IMR-90 (cell line): ENCODE results near the gene JMJD7. TPM values are rescaled to one million over a fixed set of nuclear protein-coding genes. Genes with fewer than 3 reads are reported as not detected.
A peak's percentile ranks its signal among the peaks of the same experiment; 100 is the strongest.

Experiments used
- ATAC-seq: fragments of 200-7000 bp; cut with Tn5 transposase; 2 replicates; pipeline ENCODE4 v1.9.1; 2020; ENCODE audit warnings: low read depth, mild to moderate bottlenecking, moderate library complexity
- BruUV-seq: library from RNA; stranded (reverse); fragments of 400-500 nt; replicated peaks from 2 replicates; lab custom pipeline; 2021; lab: Mats Ljungman, UMichigan
- CTCF ChIA-PET: fragments of 300-600 bp; formaldehyde crosslinking; extraction: SDS; loops from one replicate; lab custom pipeline; 2021; ENCODE audit warnings: antibody characterized with exemption; lab: Yijun Ruan, JAX
- POLR2A ChIA-PET: fragments of 300-600 bp; sonication (Branson Sonifier 250); formaldehyde crosslinking; loops from one replicate; lab custom pipeline; 2022; ENCODE audit warnings: antibody characterized with exemption; ENCODE audit not compliant: unreplicated experiment; lab: Charles Lee
- DNase-seq: peaks from one replicate; pipeline ENCODE4 v3.0.0; 2013
- H2AFZ ChIP-seq: replicated peaks from 2 replicates; pipeline ENCODE3; 2013; ENCODE audit warnings: low read length, mild to moderate bottlenecking; ENCODE audit not compliant: poor library complexity
- H2AK5ac ChIP-seq: 2 replicates; pipeline ENCODE4 v1.6.1; 2013; ENCODE audit warnings: low read depth, low read length, inconsistent platforms
- H2AK9ac ChIP-seq: replicated peaks from 2 replicates; pipeline ENCODE3; 2013; ENCODE audit warnings: mild to moderate bottlenecking, low read depth, low read length, moderate library complexity; ENCODE audit not compliant: poor library complexity
- H2BK120ac ChIP-seq: 2 replicates; pipeline ENCODE4 v1.6.1; 2013; ENCODE audit warnings: low read depth, low read length, inconsistent platforms
- H2BK15ac ChIP-seq: 3 replicates; pipeline ENCODE4 v1.6.1; 2013; ENCODE audit warnings: low read depth, low read length, inconsistent platforms
- H2BK20ac ChIP-seq: 2 replicates; pipeline ENCODE4 v1.6.1; 2013; ENCODE audit warnings: low read depth, mild to moderate bottlenecking, inconsistent platforms, low read length, moderate library complexity
- H2BK5ac ChIP-seq: 2 replicates; pipeline ENCODE4 v1.6.1; 2013; ENCODE audit warnings: mild to moderate bottlenecking, low read depth, low read length, inconsistent platforms; ENCODE audit not compliant: poor library complexity, severe bottlenecking
- H3K14ac ChIP-seq: replicated peaks from 2 replicates; pipeline ENCODE4 v1.6.1; 2013; ENCODE audit warnings: low read depth, low read length, inconsistent platforms
- H3K18ac ChIP-seq: 2 replicates; pipeline ENCODE4 v1.6.1; 2013; ENCODE audit warnings: low read depth, low read length, control low read depth
- H3K23ac ChIP-seq: 2 replicates; pipeline ENCODE4 v1.6.1; 2013; ENCODE audit warnings: low read depth, low read length, inconsistent platforms
- H3K27ac ChIP-seq: 2 replicates; pipeline ENCODE4 v1.5.1; 2013; ENCODE audit warnings: mild to moderate bottlenecking, control low read depth, low read length; ENCODE audit not compliant: insufficient read depth
- H3K27me3 ChIP-seq: 2 replicates; pipeline ENCODE4 v1.6.1; 2013; ENCODE audit warnings: low read length; ENCODE audit not compliant: control insufficient read depth, insufficient read depth
- H3K36me3 ChIP-seq: 2 replicates; pipeline ENCODE4 v1.6.1; 2013; ENCODE audit warnings: low read length, mixed read lengths; ENCODE audit not compliant: control insufficient read depth, insufficient read depth
- H3K4ac ChIP-seq: 2 replicates; pipeline ENCODE4 v1.6.1; 2013; ENCODE audit warnings: low read depth, low read length, inconsistent platforms
- H3K4me1 ChIP-seq: 2 replicates; pipeline ENCODE4 v1.6.1; 2013; ENCODE audit warnings: low read length, mixed read lengths; ENCODE audit not compliant: control insufficient read depth, insufficient read depth
- H3K4me2 ChIP-seq: 2 replicates; pipeline ENCODE4 v1.6.1; 2013; ENCODE audit warnings: low read depth, mild to moderate bottlenecking, control low read depth, low read length, moderate library complexity
- H3K4me3 ChIP-seq: 2 replicates; pipeline ENCODE4 v1.5.1; 2013; ENCODE audit warnings: low read depth, mild to moderate bottlenecking, control low read depth, low read length, moderate library complexity; ENCODE audit not compliant: insufficient read depth
- H3K56ac ChIP-seq: 2 replicates; pipeline ENCODE4 v1.6.1; 2013; ENCODE audit warnings: low read length, inconsistent platforms; ENCODE audit not compliant: insufficient read depth; ENCODE audit errors: extremely low read depth
- H3K79me1 ChIP-seq, 2 experiments: 2 replicates each; pipeline ENCODE4 v1.6.1; 2013; ENCODE audit warnings: low read length in 2 of 2, inconsistent platforms in 1 of 2, low read depth in 1 of 2
- H3K9ac ChIP-seq: 2 replicates; pipeline ENCODE4 v1.6.1; 2013; ENCODE audit warnings: low read depth, low read length, control low read depth
- H3K9me1 ChIP-seq: 2 replicates; pipeline ENCODE4 v1.6.1; 2013; ENCODE audit warnings: low read length, inconsistent platforms; ENCODE audit not compliant: insufficient read depth
- H3K9me3 ChIP-seq: 2 replicates; pipeline ENCODE4 v1.6.1; 2013; ENCODE audit warnings: low read length; ENCODE audit not compliant: control insufficient read depth, insufficient read depth
- H4K20me1 ChIP-seq: 2 replicates; pipeline ENCODE4 v1.6.1; 2013; ENCODE audit warnings: low read length, inconsistent platforms; ENCODE audit not compliant: insufficient read depth
- H4K5ac ChIP-seq: 2 replicates; pipeline ENCODE4 v1.6.1; 2013; ENCODE audit warnings: mild to moderate bottlenecking, low read depth, low read length, control low read depth
- H4K8ac ChIP-seq, 2 experiments: 2 replicates each; pipeline ENCODE4 v1.6.1; 2013; ENCODE audit warnings: low read depth in 2 of 2, low read length in 2 of 2, control low read depth in 1 of 2, inconsistent platforms in 1 of 2
- H4K91ac ChIP-seq: 2 replicates; pipeline ENCODE4 v1.6.1; 2013; ENCODE audit warnings: low read depth, low read length, inconsistent platforms; ENCODE audit not compliant: insufficient read depth
- CHD1 ChIP-seq: IDR thresholded peaks from 2 replicates; pipeline ENCODE4 v1.6.1; 2012; ENCODE audit warnings: low read depth, low read length, improper control_type of control experiment
- NFE2L2 ChIP-seq: fragments of 150-350 bp; IDR thresholded peaks from 2 replicates; pipeline ENCODE4 v1.6.1; 2016; ENCODE audit warnings: low read depth, mild to moderate bottlenecking, low read length
- RCOR1 ChIP-seq: IDR thresholded peaks from 2 replicates; pipeline ENCODE4 v1.6.1; 2012; ENCODE audit warnings: mild to moderate bottlenecking, low read length, improper control_type of control experiment; ENCODE audit not compliant: insufficient replicate concordance
- WGBS, 2 experiments: methylation state at CpG; one replicate each; pipeline versions ENCODE4 v1.1.5 to v1.1.7; 2013; ENCODE audit warnings: missing lambda C conversion rate in 2 of 2; ENCODE audit not compliant: insufficient read length in 1 of 2; ENCODE audit errors: extremely low coverage in 2 of 2; 5-methylcytosine and 5-hydroxymethylcytosine counted together
- dilution Hi-C: fragments of 300-500 bp; cut with HindIII; formaldehyde crosslinking; loops from one replicate; pipeline ENCODE4 v1.14.3; 2018; ENCODE audit warnings: low sequenced_read_pairs; ENCODE audit not compliant: unreplicated experiment
- in situ Hi-C: fragments of 300-500 bp; cut with MboI; formaldehyde crosslinking; loops from 3 replicates; pipeline ENCODE4 v1.14.3; 2019; ENCODE audit warnings: low sequenced_read_pairs, inconsistent platforms, mixed read lengths
- intact Hi-C: fragments of 100-400 bp; cut with micrococcal nuclease; formaldehyde crosslinking; loops from 2 replicates; pipeline ENCODE4 v1.10.0; 2022
- polyA plus RNA-seq, 3 experiments: library from polyadenylated mRNA; depleted of rRNA; stranded (reverse); fragments of >200 nt; gene quantifications; 2 replicates each; pipeline ENCODE4 v1.2.3, GENCODE V29; 2012; ENCODE audit warnings: low replicate concordance in 1 of 3
- total RNA-seq: library from RNA; depleted of rRNA; stranded (reverse); fragments of >200 nt; gene quantifications from 2 replicates; pipeline ENCODE4 v1.2.3, GENCODE V29; 2012
- TF ChIP-seq, protein P1 (sequence below): conservative IDR thresholded peaks from 2 replicates; pipeline ENCODE4 v1.5.1; 2012; ENCODE audit warnings: mild to moderate bottlenecking, low read depth, low read length, improper control_type of control experiment

The JMJD7 gene
- total and polyA plus RNA-seq, 2 of the 4 experiments (the other 2 are of a cell fraction) = 5.0 to 6.3 TPM

DNA sequence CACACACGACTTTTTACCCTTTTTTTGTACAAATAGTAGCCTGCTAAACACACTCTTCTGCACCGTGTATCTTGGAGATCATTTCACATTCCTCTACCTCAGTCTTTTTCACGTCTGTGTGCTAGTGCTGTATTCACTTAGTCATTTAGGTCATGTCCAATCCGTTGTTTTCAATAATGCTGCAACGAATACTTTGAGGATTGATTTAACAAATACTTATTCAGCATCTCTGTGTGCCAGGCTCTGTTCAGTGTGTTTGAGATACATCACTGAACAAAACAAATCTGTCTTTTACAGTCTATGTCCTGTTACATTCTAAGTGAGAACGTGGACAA, 882 bp downstream of the JMJD7 start:
- peaks cover 4% of the 10 kb centered on the region for H4K20me1 ChIP-seq
- no peaks in the 10 kb centered on the region for H3K9me3 ChIP-seq
- peaks cover 2% of the 10 kb centered on the region; the same call in 1 of the 2 replicates for H3K4me1 ChIP-seq
- no peak overlapping the region for H2AK9ac ChIP-seq
- no TSS peak for BruUV-seq
- H3K23ac ChIP-seq = peak overlapping the region; percentile 64; the same call in 1 of the 2 replicates
- H2BK120ac ChIP-seq = no peak overlapping the region
- peak; percentile 32 for DNase-seq
- no peak overlapping the region for H2AFZ ChIP-seq
- in situ Hi-C loops = no loop called here
- peak overlapping the region; percentile 73 for H3K4me3 ChIP-seq
- CTCF ChIA-PET = no interaction called here
- TF ChIP-seq, protein P1, sequence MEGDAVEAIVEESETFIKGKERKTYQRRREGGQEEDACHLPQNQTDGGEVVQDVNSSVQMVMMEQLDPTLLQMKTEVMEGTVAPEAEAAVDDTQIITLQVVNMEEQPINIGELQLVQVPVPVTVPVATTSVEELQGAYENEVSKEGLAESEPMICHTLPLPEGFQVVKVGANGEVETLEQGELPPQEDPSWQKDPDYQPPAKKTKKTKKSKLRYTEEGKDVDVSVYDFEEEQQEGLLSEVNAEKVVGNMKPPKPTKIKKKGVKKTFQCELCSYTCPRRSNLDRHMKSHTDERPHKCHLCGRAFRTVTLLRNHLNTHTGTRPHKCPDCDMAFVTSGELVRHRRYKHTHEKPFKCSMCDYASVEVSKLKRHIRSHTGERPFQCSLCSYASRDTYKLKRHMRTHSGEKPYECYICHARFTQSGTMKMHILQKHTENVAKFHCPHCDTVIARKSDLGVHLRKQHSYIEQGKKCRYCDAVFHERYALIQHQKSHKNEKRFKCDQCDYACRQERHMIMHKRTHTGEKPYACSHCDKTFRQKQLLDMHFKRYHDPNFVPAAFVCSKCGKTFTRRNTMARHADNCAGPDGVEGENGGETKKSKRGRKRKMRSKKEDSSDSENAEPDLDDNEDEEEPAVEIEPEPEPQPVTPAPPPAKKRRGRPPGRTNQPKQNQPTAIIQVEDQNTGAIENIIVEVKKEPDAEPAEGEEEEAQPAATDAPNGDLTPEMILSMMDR = no peak
- no peak for TF ChIP-seq RCOR1
- TF ChIP-seq NFE2L2 = no peak
- no peak for TF ChIP-seq CHD1
- no peak overlapping the region for H4K5ac ChIP-seq
- H3K27ac ChIP-seq = no peak overlapping the region
- H3K9me1 ChIP-seq = peaks cover 11% of the 10 kb centered on the region; the same call in 1 of the 2 replicates
- 7% methylated on average over 3 of the region's 6 CpGs; no CpG with 5 or more reads in 1 of the 2 experiments for WGBS, 2 experiments
- H3K4ac ChIP-seq = no peak overlapping the region; the same call in 1 of the 2 replicates
- ATAC-seq = peak; percentile 2
- dilution Hi-C loops = no loop called here
- POLR2A ChIA-PET = no interaction called here
- no peak overlapping the region for H3K56ac ChIP-seq
- no peak overlapping the region for H2AK5ac ChIP-seq
- H3K18ac ChIP-seq = no peak overlapping the region
- H3K14ac ChIP-seq = 0 out of 2 replicates have a peak overlapping the region, but pooled peaks have one; percentile 74
- H3K36me3 ChIP-seq = peaks cover 23% of the 10 kb centered on the region
- no peak overlapping the region for H4K8ac ChIP-seq
- intact Hi-C loops = loop anchor here (1.0 kb wide), 2 partner anchors 54 to 76 kb away; partner anchors contain the start of gene MAPKBP1
- H3K79me1 ChIP-seq = peaks cover 17 to 30% of the 10 kb centered on the region in 2 experiments
- H2BK20ac ChIP-seq = no peak overlapping the region
- H3K4me2 ChIP-seq = peak overlapping the region; percentile 92
- no peak overlapping the region for H4K91ac ChIP-seq
- peak overlapping the region; percentile 56; the same call in 1 of the 2 replicates for H3K9ac ChIP-seq
- H2BK15ac ChIP-seq = no peak overlapping the region
- no peak overlapping the region for H2BK5ac ChIP-seq
- no peaks in the 10 kb centered on the region for H3K27me3 ChIP-seq
